ENCODE data around the gene GAL3ST3.

- no peak for TF ChIP-seq POLR2A (IDR thresholded peaks at IDR 0.05)
- TF ChIP-seq POLR2AphosphoS5 (IDR thresholded peaks at IDR 0.05) = no peak
- peak; percentile 72 to 97 for TF ChIP-seq CTCF (IDR thresholded peaks at IDR 0.05)
Measured at GRCh38 chr11:66022401-66023185, 26.4 kb downstream of the GAL3ST3 start.
